ENCODE results near the gene FBXO47.

Gene FBXO47

DNA sequence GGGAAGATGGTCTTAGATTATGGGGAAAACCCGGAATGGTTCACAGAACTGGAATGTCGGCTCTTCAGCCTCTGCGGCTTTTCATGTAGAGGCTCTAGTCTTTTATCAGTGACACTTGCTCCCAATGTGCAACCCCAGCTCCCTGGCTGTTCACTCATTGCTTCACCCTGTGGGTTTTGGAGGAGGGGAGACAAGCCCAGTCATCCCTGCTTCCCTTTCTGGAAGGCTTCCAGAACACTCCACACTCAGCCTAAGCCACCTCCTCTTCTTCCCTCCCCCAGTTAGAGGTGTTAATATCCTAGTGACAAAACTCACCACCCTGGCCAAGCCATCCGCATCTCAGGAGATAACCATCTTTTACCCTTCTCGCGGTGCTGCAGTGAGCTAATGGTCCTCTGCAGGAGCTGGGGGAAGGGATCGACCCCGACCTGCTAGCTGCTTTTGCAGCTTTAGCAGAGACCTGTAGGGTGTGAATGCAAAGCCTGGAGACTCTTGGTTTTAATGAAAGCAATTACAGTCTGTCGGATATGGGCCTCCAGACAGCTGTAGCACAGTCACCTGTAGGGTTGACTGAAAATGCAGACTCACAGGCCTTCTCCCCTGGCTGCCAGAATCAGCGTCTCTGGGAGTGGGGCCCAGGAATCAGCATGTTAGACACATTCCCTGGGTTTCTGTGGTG, 66.1 kb downstream of the FBXO47 start:
- DNase-seq, result peak; percentile 33 to 79

DNA sequence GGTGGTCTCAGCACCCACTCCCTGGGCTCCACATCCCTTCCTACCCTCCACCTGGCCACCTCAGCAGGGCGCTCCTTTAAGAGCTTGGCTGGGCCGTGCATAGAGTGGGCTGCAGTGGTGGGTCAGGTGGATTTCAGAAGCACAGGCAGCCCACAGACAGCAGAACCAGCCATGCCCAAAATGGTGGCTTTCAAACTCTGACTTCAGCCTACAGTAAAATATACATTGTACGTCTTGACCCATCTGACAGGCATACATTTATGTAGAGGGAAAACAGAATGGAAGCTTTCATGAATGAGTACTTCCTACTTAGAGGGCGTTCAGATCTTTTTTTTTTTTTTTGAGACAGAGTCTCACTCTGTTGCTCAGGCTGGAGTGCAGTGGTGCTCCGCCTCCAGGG, 67.8 kb downstream of the FBXO47 start:
- no peak for DNase-seq

DNA sequence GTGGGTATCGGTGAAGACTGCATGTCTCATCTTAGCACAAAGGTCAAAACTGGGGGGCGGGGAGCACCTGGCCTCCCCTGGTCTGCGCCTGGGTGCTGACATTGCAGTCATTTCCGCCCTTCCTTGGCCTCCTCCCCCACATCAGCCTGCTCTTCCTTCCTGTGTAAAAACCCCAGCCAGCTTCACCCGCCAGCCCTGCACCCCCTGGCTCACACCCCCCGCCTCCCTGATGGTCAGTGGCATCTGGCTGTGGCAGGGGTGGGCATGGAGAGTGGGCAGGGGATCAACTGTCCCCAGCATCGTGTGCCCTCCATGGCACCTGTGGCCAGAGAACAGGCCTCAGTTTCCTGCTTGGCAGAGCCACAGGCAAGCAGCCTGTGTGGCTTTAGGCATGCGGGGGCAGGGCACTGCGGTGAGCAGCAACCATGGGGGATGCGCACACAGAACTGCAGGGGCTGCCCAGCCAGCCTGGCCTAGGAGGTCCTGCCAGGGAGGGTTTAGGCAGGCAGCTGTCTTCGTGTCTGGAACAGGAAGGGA, 68.3 kb downstream of the FBXO47 start:
- DNase-seq, result peak; percentile 28 to 91

DNA sequence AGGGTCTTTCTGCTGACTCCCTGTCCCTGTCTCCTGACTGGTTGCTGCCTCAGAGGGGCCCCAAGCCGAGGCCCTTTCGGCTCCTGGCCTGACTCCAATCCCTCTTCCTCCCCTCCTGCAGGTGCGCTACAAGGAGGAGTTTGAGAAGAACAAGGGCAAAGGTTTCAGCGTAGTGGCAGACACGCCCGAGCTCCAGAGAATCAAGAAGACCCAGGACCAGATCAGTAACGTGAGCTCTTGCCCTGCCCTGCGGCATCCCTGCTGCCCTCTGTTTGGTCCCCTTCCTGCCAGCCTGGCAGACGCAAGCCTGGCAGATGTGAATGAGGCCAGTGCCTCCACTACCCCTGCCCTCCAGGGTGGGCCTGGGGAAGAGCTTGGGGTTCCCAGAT, 68.9 kb downstream of the FBXO47 start:
- peak in 1 of 2 donors; percentile 26 for DNase-seq

DNA sequence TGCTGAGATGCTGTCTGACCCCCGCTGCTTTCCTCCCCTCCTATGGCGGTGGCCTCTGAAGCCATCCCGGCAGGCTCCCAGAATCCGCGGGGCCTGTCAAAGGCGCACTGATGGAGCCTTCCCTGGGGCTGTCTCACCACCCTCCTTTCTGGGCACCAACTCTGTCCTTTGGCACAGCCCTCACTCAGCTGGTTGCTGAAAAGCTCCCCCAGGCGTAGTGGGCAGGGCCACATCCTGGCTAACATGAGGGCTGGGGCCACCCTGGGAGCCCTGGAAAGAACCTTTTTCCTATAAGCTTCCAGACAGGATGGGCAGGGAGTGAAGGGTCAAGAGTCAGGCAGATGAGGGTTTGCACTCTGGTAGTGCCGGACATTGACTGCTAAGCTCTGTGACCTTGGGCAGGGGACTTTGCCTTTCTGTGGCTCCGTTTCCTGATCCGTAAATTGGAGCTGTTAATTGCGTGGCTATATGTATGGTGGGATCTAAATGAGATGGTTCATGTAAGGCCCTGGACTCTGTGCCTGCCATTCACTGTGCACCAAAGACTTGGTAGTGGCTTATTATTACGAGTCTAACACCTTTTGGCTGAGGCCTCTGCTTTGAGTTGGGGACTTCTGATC, 69.4 kb downstream of the FBXO47 start:
- DNase-seq, result no peak

DNA sequence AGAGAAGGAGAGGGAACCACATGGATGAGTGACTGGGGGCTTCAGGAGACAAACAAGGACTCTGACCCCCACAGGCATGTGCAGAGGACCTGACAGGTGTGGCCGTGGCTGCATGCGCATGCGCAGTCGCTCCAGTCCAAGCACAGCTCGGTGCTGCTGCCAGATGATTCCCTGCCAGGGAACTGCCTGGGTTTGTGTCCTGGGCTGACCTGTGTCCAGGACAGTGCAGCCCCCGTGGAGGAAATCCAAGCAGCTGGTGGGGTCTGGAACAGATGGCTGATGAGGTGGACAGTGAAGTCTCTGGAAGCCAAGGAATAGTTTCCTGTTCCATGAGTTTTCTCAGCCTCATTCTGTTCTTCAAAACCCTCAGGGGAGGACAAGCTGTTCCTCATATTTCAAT, 70.0 kb downstream of the FBXO47 start:
- DNase-seq, result no peak

DNA sequence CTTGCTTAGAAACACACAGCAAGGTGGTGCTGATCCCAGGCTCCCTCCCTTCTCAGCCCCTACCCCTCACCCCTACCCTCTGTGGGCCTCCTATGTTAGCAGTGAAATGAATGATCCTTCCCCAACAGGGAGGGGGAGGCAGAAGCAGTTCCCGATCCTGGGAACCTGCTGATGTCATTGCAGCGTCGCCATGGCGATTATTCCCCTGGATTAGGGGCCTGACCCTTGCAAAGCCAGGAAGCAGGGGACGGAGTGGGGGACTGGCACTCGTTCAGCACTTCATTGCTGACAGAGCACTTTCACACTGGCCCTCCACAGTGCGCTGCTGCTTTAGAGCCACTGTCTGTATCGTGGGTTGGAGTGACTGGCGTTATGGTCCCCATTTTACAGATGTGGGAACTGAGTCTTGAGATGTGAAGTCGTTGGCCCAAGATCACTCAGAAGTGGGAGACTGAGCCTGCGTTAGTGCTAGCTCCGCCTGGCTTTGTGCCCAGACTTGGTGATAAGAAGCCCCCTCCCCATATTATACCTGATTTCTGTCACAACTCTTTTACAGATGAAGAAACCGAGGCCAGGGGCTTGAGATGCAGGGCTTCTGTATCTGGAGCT, 70.8 kb downstream of the FBXO47 start:
- DNase-seq, result no peak

DNA sequence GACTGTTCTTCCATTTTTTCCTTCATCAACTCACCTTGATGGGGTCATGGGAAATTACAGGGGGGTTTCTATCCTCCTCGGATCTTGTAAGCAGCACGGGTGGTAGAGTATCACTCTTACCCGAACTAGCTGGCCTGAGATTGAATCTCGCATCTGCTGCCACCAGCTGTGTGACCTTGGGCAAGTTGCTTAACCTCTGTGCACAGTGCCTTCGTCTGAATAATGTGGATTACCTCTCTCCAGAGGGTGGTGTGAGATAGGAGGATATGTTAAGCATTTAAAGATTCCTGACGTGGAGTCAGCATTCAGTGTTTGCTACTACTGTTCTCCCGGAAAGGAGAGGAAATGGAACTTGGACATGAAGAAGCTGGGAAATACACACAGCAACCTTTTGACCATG, 72.9 kb downstream of the FBXO47 start:
- DNase-seq, result no peak

DNA sequence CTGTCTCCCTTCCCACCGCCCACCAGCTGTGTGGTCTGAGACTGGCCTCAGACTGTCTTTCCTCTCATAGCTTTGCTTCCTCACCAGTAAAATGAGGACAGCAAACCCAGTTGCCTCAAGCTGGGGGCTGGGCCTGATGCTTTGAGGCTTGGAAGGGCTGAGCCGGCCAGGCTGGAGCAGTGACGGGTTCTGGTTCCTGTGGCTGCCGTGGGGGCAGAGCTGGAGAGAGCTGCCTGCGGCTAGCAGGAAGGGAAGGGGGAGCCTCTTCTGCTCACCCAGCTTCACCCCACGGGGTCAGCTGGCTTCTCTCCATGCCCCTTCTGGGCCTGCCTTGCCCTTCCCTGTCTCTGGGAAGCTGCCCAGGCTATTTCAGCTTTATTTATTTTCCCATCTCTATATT, 73.6 kb downstream of the FBXO47 start:
- peak in 1 of 2 donors; percentile 30 for DNase-seq

DNA sequence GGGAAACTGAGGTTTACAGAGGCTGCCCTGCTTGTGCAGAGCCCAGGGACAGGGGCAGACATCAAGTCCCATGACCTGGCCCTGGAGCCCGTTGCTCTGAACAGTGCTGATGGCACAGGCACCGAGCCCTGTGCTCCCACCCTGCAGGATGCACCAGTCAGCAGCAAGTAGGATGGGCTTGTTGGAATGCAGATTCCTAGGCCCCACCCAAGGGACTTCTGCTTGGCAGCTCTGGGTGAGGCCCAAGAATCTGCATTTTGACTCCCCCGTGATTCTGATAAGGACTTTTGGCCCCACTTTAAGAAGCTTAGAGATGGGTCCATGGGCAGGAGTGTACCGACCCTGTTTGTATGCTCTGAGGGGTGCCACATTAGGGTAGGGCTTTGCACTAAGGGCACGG, 74.1 kb downstream of the FBXO47 start:
- no peak for DNase-seq

DNA sequence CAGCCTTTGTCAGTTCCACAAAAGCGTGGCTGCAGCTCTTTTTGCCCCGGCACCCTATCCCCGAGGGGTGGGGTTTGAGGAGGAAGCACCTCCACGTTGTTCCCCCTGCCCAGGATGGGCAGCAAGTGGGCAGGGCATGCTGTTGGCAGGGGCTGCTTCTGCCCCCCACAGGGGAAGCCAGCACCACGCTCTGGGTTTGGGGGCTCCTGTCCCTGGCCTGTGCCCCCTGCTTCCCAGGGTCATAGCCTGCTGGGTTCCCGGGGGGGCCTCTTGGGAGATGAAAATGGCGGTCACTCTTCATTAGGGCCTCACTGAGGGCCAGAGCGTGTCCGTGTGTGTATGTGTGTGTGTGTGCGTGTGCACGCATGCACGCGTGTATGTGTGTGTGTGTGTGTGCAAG, 74.6 kb downstream of the FBXO47 start:
- DNase-seq, result no peak

DNA sequence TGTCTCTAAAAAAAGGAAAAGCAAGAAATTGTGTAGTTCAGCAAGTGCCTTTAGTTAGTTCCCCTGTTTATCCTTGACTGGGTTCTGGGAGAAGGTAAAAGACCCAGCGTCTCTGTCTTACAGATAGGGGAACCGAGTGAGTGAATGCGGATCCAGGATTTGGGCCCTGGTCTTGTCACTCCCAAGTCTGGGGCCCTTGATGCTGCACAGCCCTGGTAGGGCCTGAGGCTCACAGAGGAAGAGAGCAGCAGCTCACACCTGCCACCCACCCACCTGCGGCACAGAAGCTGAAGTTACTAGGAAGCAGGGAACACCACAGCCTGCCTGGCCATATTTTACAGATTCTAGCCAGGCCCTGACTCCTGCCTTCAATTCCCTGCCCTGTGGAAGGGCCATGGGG, 75.1 kb downstream of the FBXO47 start:
- DNase-seq, result no peak

DNA sequence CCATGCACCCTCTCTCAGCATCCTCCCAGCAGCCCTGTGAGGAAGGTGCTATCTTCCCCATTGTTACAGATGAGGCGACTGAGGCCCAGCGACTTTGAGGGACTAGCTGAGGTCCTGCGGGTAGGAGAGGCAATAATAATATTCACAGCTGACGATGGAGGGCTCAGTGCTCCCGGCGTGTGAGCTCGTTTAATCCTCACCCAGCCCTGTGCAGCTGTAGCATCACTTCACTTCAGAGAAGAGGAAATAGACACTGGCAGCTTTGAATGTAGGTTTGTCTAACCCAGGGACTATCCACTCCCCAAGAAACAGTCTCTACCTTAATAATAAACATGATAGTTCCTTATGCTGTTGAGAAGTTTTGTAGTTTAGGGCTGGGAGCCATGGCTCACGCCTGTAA, 75.8 kb downstream of the FBXO47 start:
- no peak for DNase-seq

DNA sequence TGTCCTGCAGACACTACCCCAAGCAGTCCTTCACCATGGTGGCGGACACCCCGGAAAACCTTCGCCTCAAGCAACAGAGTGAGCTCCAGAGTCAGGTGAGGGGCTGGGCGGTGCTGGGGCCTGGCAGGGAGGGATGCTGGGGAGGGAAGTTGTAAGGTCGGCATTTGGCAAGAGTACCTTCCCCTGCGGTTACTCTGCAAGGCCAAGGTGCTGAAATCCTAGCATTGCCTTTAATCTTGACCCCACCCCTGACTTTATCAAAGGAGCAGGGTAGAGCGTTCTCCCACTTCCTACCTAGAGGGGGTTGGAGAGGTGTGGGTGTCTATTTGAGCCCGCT, 76.8 kb downstream of the FBXO47 start:
- no peak for DNase-seq

DNA sequence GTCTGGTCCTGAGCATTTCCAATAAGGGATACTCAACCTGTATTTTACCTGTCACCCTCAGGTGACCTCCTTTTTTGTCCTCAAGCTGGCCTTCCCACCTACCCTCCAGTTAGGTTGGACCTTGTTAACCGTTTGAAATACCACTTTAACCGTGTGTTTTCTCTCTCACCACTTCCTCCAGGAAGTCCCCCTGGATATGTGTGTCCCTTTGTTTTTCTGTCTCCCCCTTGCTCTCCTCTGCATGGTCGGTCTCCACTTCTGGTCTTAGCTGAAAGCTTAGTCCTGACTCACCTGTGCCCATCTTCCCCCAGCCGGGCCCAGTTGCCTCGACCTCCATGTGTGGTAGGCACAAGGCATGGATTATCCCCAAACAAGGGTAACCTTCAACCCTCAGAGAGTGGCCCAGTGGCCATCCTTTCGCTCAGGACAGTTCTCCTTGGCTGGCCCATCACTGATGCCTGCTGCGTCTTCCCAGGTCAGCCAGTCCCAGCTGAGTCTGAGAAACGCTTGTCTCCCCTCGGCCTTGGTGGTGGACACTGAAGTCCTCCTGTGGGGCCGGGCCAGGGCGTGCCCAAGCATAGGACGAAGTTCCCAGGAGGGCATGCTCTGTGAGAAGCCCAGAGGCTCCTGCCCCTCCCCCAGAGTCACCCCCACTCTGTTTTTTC, 77.3 kb downstream of the FBXO47 start:
- no peak for DNase-seq

DNA sequence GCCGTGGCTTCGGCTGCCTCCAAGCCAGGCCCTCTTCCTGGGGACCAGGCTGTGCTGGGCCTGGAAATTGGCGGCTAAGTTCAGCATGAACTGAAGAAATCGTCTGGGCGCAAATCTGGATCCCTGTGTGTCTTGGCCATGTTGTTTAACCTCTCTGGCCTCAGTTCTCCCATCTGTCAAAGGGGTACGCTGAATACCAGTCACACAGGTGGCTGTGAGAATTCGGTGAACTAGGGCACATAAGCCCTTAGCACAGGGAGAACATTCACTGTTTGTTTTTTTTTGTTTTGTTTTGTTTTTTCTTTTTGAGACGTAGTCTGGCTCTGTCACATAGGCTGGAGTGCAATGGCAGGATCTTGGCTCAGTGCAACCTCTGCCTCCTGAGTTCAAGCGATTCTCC, 78.4 kb downstream of the FBXO47 start:
- DNase-seq, result no peak

DNA sequence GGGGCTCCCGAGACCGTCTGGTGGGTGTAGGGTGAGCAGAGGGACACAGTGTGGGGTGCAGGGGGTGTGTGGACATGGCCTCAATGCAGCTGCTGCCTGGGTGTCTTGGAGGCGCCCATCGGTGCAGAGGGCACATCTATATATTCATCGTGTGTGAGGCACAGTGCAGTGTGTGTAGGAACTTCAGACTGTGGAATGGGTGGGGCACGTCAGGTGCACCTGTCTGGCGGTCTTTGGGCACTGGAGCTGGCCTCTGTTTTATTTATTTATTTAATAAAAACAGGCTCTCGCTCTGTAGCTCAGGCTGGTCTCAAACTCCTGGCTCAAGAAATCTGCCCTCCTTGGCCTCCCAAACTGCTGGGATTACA, 80.6 kb downstream of the FBXO47 start:
- no peak for DNase-seq
